Stimulated activated CD4-positive, alpha-beta T cell treated with anti-CD3 and anti-CD28 coated beads, Interleukin-2, amount 100 ng/mL, for 4 hours (primary cell): ENCODE results near the gene TOR1AIP2.
"Not testable (repeated sequence)": the region's sequence is repeated elsewhere in the genome, so short reads cannot be mapped to it uniquely, and the experiment has no call there.

Experiments
- DNase-seq: peaks from one replicate; pipeline ENCODE4 v3.0.0-alpha.2; 2020; ENCODE audit warnings: low read depth

TOR1AIP2 gene

GRCh38 chr1:179875596-179876299, 1.9 kb downstream of the TOR1AIP2 start:
- no peak for DNase-seq

- DNase-seq = no peak
Measured at GRCh38 chr1:179873438-179873851, 4.2 kb downstream of the TOR1AIP2 start.

GRCh38 chr1:179872558-179872957, 5.0 kb downstream of the TOR1AIP2 start:
- DNase-seq = no peak

- no peak for DNase-seq
Measured at GRCh38 chr1:179871940-179872339, 5.7 kb downstream of the TOR1AIP2 start.

- DNase-seq = no peak
Measured at GRCh38 chr1:179870870-179871269, 6.7 kb downstream of the TOR1AIP2 start.

GRCh38 chr1:179867493-179868330, 9.9 kb downstream of the TOR1AIP2 start:
- DNase-seq = no peak

GRCh38 chr1:179866616-179867015, 11.0 kb downstream of the TOR1AIP2 start:
- DNase-seq = no peak

- no peak for DNase-seq
Measured at GRCh38 chr1:179865377-179865776, 12.2 kb downstream of the TOR1AIP2 start.

GRCh38 chr1:179860652-179861051, 17.0 kb downstream of the TOR1AIP2 start:
- no peak for DNase-seq

GRCh38 chr1:179857009-179857408, 20.6 kb downstream of the TOR1AIP2 start:
- no peak for DNase-seq

- DNase-seq = no peak
Measured at GRCh38 chr1:179856296-179856695, 21.3 kb downstream of the TOR1AIP2 start.

- not testable (repeated sequence) for DNase-seq
Measured at GRCh38 chr1:179855831-179856230, 21.8 kb downstream of the TOR1AIP2 start.

- DNase-seq = no peak
Measured at GRCh38 chr1:179853102-179853501, 24.5 kb downstream of the TOR1AIP2 start.

GRCh38 chr1:179848233-179848632, 29.4 kb downstream of the TOR1AIP2 start:
- no peak for DNase-seq

GRCh38 chr1:179840107-179840506, 37.5 kb downstream of the TOR1AIP2 start:
- DNase-seq = no peak

- DNase-seq = not testable (repeated sequence)
Measured at GRCh38 chr1:179836686-179837445, 40.7 kb downstream of the TOR1AIP2 start.

GRCh38 chr1:179831852-179832699, 45.5 kb downstream of the TOR1AIP2 start:
- no peak for DNase-seq

GRCh38 chr1:179831225-179831624, 46.4 kb downstream of the TOR1AIP2 start:
- no peak for DNase-seq

- DNase-seq = no peak
Measured at GRCh38 chr1:179828554-179829110, 49.0 kb downstream of the TOR1AIP2 start.

GRCh38 chr1:179826626-179827280, 50.9 kb downstream of the TOR1AIP2 start:
- no peak for DNase-seq
